ENCODE data around the gene XNDC1N. TPM values are rescaled to one million over a fixed set of nuclear protein-coding genes. Genes with fewer than 3 reads are reported as not detected.

The XNDC1N gene
- polyA plus RNA-seq, 1 donor from 2014 or later, result 6.3 TPM

DNA sequence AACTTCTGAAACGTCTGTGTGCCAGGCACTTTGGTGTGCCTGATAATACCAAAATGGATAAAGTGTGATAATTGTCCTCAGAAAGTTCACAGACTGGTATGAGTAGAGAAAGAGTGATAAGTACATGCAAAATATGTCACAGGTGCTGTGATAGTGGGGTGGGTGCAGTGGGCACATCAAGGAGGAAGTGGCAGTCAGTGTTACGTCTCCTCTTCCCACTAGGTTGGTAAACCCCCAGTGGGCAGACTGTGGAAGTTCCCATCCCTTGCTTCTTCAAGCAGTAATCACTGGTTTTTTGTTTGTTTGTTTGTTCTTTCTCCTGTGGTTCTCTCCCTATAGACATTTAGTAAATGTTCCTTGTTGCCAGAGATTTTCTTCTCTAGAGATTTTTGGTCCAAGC is 5.8 kb upstream of the XNDC1N start:
- Histone ChIP-seq H3K36me3 (ENCODE audit: insufficient read depth, low read length) (no peaks in the 10 kb centered on the region), H3F3A (ENCODE audit: insufficient read depth, low read length, poor library complexity, severe bottlenecking) (no peaks in the 10 kb centered on the region), H3K4me3 (ENCODE audit: low read length) (no peak overlapping the region), H2AFZ (ENCODE audit: low read depth, low read length) (no peak overlapping the region), H3K9ac (ENCODE audit: low read length) (no peak overlapping the region), H3K27me3 (ENCODE audit: insufficient read depth, low read depth, low read length) (no peaks in the 10 kb centered on the region), H3K4me2 (ENCODE audit: low read length) (no peak overlapping the region), H3K9me3 (ENCODE audit: low read length) (no peaks in the 10 kb centered on the region), H3K79me2 (replicated peaks; ENCODE audit: insufficient read depth, low read length) (peaks cover 52% of the 10 kb centered on the region), H4K20me1 (ENCODE audit: insufficient read depth) (no peaks in the 10 kb centered on the region), H3K27ac (ENCODE audit: low read length) (no peak overlapping the region), H3K9me2 (ENCODE audit: insufficient read depth, low read length) (no peaks in the 10 kb centered on the region)
- TF ChIP-seq MXI1 (conservative IDR thresholded peaks at IDR 0.05; ENCODE audit: poor library complexity, severe bottlenecking) (no peak), EP300 (conservative IDR thresholded peaks at IDR 0.05; ENCODE audit: poor library complexity, severe bottlenecking) (no peak), SMC3 (conservative IDR thresholded peaks at IDR 0.05; ENCODE audit: poor library complexity) (no peak), RAD21 (conservative IDR thresholded peaks at IDR 0.05) (no peak), POLR2AphosphoS5 (IDR thresholded peaks at IDR 0.05) (no peak), EZH2 (IDR thresholded peaks at IDR 0.05; ENCODE audit: borderline replicate concordance, insufficient read depth, low read length, poor library complexity, severe bottlenecking) (no peak), TAF1 (IDR thresholded peaks at IDR 0.05; ENCODE audit: low read depth) (no peak)
- TF ChIP-seq, protein P1, sequence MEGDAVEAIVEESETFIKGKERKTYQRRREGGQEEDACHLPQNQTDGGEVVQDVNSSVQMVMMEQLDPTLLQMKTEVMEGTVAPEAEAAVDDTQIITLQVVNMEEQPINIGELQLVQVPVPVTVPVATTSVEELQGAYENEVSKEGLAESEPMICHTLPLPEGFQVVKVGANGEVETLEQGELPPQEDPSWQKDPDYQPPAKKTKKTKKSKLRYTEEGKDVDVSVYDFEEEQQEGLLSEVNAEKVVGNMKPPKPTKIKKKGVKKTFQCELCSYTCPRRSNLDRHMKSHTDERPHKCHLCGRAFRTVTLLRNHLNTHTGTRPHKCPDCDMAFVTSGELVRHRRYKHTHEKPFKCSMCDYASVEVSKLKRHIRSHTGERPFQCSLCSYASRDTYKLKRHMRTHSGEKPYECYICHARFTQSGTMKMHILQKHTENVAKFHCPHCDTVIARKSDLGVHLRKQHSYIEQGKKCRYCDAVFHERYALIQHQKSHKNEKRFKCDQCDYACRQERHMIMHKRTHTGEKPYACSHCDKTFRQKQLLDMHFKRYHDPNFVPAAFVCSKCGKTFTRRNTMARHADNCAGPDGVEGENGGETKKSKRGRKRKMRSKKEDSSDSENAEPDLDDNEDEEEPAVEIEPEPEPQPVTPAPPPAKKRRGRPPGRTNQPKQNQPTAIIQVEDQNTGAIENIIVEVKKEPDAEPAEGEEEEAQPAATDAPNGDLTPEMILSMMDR (IDR thresholded peaks at IDR 0.05; ENCODE audit: poor library complexity, severe bottlenecking), result no peak
- TF ChIP-seq, protein P2, sequence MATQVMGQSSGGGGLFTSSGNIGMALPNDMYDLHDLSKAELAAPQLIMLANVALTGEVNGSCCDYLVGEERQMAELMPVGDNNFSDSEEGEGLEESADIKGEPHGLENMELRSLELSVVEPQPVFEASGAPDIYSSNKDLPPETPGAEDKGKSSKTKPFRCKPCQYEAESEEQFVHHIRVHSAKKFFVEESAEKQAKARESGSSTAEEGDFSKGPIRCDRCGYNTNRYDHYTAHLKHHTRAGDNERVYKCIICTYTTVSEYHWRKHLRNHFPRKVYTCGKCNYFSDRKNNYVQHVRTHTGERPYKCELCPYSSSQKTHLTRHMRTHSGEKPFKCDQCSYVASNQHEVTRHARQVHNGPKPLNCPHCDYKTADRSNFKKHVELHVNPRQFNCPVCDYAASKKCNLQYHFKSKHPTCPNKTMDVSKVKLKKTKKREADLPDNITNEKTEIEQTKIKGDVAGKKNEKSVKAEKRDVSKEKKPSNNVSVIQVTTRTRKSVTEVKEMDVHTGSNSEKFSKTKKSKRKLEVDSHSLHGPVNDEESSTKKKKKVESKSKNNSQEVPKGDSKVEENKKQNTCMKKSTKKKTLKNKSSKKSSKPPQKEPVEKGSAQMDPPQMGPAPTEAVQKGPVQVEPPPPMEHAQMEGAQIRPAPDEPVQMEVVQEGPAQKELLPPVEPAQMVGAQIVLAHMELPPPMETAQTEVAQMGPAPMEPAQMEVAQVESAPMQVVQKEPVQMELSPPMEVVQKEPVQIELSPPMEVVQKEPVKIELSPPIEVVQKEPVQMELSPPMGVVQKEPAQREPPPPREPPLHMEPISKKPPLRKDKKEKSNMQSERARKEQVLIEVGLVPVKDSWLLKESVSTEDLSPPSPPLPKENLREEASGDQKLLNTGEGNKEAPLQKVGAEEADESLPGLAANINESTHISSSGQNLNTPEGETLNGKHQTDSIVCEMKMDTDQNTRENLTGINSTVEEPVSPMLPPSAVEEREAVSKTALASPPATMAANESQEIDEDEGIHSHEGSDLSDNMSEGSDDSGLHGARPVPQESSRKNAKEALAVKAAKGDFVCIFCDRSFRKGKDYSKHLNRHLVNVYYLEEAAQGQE (IDR thresholded peaks at IDR 0.05; ENCODE audit: borderline replicate concordance), result no peak

DNA sequence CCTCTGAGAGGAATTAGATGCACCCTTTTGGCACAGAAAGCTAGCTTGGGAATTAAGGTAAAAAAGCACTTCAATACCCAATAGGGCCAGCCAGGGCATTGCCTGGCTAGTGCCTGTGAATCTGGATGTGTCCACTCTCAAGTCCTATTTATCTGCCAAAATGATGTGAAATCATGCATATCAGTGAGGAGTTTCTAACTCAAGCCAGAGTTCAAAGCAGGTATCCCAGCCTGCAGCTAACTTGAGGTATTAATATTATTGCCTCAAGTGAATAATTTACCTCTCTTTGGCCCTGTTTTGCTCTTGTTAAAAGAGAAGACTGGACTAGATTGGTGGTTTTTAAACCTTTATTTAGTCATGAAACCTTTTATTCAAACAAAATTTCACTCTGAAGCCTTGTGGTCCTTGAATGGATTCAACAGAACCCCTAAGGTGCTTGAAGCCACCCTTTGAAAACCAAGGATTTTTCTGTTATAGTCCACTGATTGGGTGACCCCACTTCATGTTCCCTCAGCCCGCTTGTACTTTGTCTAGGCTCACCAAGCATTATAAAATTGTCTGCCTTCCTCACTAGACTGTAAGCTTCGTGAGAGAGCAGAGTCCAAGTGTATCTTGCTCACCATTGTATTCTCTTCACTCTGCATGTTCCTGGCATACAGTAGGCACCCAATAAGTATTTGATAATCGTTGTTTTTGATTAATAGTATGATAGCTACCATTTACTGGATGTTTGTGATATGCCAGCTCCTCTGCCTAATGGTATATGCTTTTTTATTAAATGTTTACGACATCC is 4.9 kb upstream of the XNDC1N start:
- Histone ChIP-seq H3K4me3 (ENCODE audit: low read length) (no peak overlapping the region), H3K4me2 (ENCODE audit: low read length) (no peak overlapping the region), H3K9ac (ENCODE audit: low read length) (no peak overlapping the region), H2AFZ (ENCODE audit: low read depth, low read length) (no peak overlapping the region), H3K27ac (ENCODE audit: low read length) (no peak overlapping the region), H4K20me1 (ENCODE audit: insufficient read depth) (no peaks in the 10 kb centered on the region), H3K9me3 (ENCODE audit: low read length) (no peaks in the 10 kb centered on the region), H3K79me2 (replicated peaks; ENCODE audit: insufficient read depth, low read length) (peaks cover 56% of the 10 kb centered on the region), H3K27me3 (ENCODE audit: insufficient read depth, low read depth, low read length) (no peaks in the 10 kb centered on the region), H3K36me3 (ENCODE audit: insufficient read depth, low read length) (no peaks in the 10 kb centered on the region), H3F3A (ENCODE audit: insufficient read depth, low read length, poor library complexity, severe bottlenecking) (no peaks in the 10 kb centered on the region), H3K9me2 (ENCODE audit: insufficient read depth, low read length) (no peaks in the 10 kb centered on the region)
- no peak for TF ChIP-seq TAF1 (IDR thresholded peaks at IDR 0.05; ENCODE audit: low read depth)
- TF ChIP-seq SMC3 (conservative IDR thresholded peaks at IDR 0.05; ENCODE audit: poor library complexity), result no peak
- no peak for TF ChIP-seq EP300 (conservative IDR thresholded peaks at IDR 0.05; ENCODE audit: poor library complexity, severe bottlenecking)
- TF ChIP-seq, protein P1 (IDR thresholded peaks at IDR 0.05; ENCODE audit: poor library complexity, severe bottlenecking), result no peak
- TF ChIP-seq, protein P2 (IDR thresholded peaks at IDR 0.05; ENCODE audit: borderline replicate concordance), result no peak
- TF ChIP-seq MXI1 (conservative IDR thresholded peaks at IDR 0.05; ENCODE audit: poor library complexity, severe bottlenecking), result no peak
- TF ChIP-seq EZH2 (IDR thresholded peaks at IDR 0.05; ENCODE audit: borderline replicate concordance, insufficient read depth, low read length, poor library complexity, severe bottlenecking), result no peak
- TF ChIP-seq POLR2AphosphoS5 (IDR thresholded peaks at IDR 0.05), result no peak
- TF ChIP-seq RAD21 (conservative IDR thresholded peaks at IDR 0.05), result no peak
